A549 (cell line): ENCODE results near the gene SYTL2. TPM values are rescaled to one million over a fixed set of nuclear protein-coding genes. Genes with fewer than 3 reads are reported as not detected.

Experiments used
- ATAC-seq, 2 experiments: fragments of 200-7000 bp in 1 of 2; fragments of >200 bp in 1 of 2; cut with Nextera tagmentation in 1 of 2; cut with Tn5 transposase in 1 of 2; 3 replicates each; pipeline versions ENCODE4 v1.8.0 to v1.9.1; 2018 to 2020; ENCODE audit warnings: mild to moderate bottlenecking in 1 of 2, moderate library complexity in 1 of 2
- CTCF ChIA-PET: fragments of 300-600 bp; sonication (Branson Sonifier 250); formaldehyde crosslinking; extraction: SDS; loops from one replicate; lab custom pipeline; 2021; ENCODE audit warnings: antibody characterized with exemption, inconsistent platforms; lab: Yijun Ruan, JAX
- POLR2A ChIA-PET: fragments of 350-600 bp; formaldehyde crosslinking; extraction: SDS; loops from one replicate; lab custom pipeline; 2021; ENCODE audit warnings: antibody characterized with exemption, inconsistent platforms; lab: Yijun Ruan, JAX
- DNase-seq, 2 experiments: peaks; one replicate each; pipeline versions ENCODE4 v3.0.0 to v3.0.0-alpha.2; 2011 to 2016; ENCODE audit warnings: low read depth in 1 of 2, low spot score in 1 of 2
- FAIRE-seq: peaks from 2 replicates; lab custom pipeline; 2011; peaks lifted over from hg19 to GRCh38; lab: Jason Lieb, UNC
- H3K27ac ChIP-seq, 2 experiments: fragments of >200 bp; sonication (Bioruptor Twin); formaldehyde crosslinking; 3 replicates each; pipeline ENCODE4 v1.5.1; 2016 to 2017
- H3K4me1 ChIP-seq: fragments of >200 bp; sonication (Bioruptor Twin); formaldehyde crosslinking; 3 replicates; pipeline ENCODE4 v1.6.1; 2016
- H3K4me2 ChIP-seq: fragments of >200 bp; sonication (Bioruptor Twin); formaldehyde crosslinking; 3 replicates; pipeline ENCODE4 v1.6.1; 2016
- H3K4me3 ChIP-seq: fragments of >200 bp; sonication (Bioruptor Twin); formaldehyde crosslinking; 3 replicates; pipeline ENCODE4 v1.5.1; 2016
- H3K9me3 ChIP-seq: fragments of >200 bp; sonication (Bioruptor Twin); formaldehyde crosslinking; 3 replicates; pipeline ENCODE4 v1.6.1; 2016
- CEBPB ChIP-seq, 2 experiments: fragments of >200 bp in 1 of 2; sonication (Bioruptor Twin) in 1 of 2; formaldehyde crosslinking in 1 of 2; IDR thresholded peaks; 2 replicates each; pipeline ENCODE4 v1.6.1; 2012 to 2016
- EHF ChIP-seq: fragments of 250-450 bp; sonication (Bioruptor Pico); IDR thresholded peaks from 2 replicates; pipeline ENCODE4 v1.5.0; 2020; ENCODE audit warnings: mild to moderate bottlenecking
- EP300 ChIP-seq, 2 experiments: fragments of >200 bp; sonication (Bioruptor Twin); formaldehyde crosslinking; IDR thresholded peaks; 2 replicates in 1 of 2; 3 replicates in 1 of 2; pipeline ENCODE4 v1.6.1; 2016 to 2017
- ESRRA ChIP-seq: fragments of 150-350 bp; IDR thresholded peaks from 2 replicates; pipeline ENCODE4 v1.6.1; 2014; ENCODE audit warnings: mild to moderate bottlenecking, low read length, borderline replicate concordance
- HDAC2 ChIP-seq: fragments of 200-600 bp; sonication (generic); IDR thresholded peaks from 2 replicates; pipeline ENCODE4 v1.6.1; 2016
- HOXB13 ChIP-seq: fragments of 250-450 bp; sonication (Bioruptor Pico); IDR thresholded peaks from 2 replicates; pipeline ENCODE4 v1.5.0; 2020; ENCODE audit warnings: low read depth, mild to moderate bottlenecking, moderate library complexity
- JUN ChIP-seq, 2 experiments: fragments of >200 bp; sonication (Bioruptor Twin); formaldehyde crosslinking; IDR thresholded peaks; 2 replicates in 1 of 2; 3 replicates in 1 of 2; pipeline ENCODE4 v1.6.1; 2016 to 2017
- KDM1A ChIP-seq: fragments of 200-600 bp; sonication (generic); IDR thresholded peaks from 2 replicates; pipeline ENCODE4 v1.6.1; 2016; ENCODE audit warnings: low read depth, mild to moderate bottlenecking
- MAFK ChIP-seq: fragments of 450-650 bp; IDR thresholded peaks from 2 replicates; pipeline ENCODE4 v1.6.1; 2014; ENCODE audit not compliant: partially characterized antibody
- PHF8 ChIP-seq: fragments of 200-600 bp; sonication (generic); IDR thresholded peaks from 2 replicates; pipeline ENCODE4 v1.6.1; 2016; ENCODE audit warnings: low read depth, mild to moderate bottlenecking, antibody characterized with exemption, moderate library complexity, borderline replicate concordance
- POLR2A ChIP-seq: IDR thresholded peaks from 2 replicates; pipeline ENCODE4 v1.6.1; 2012; ENCODE audit warnings: mild to moderate bottlenecking, low read length
- RAD21 ChIP-seq, 2 experiments: fragments of >200 bp in 1 of 2; sonication (Bioruptor Twin) in 1 of 2; formaldehyde crosslinking in 1 of 2; IDR thresholded peaks in 1 of 2; conservative IDR thresholded peaks in 1 of 2; 2 replicates in 1 of 2; 3 replicates in 1 of 2; pipeline ENCODE4 v1.6.1; 2012 to 2018; ENCODE audit warnings: inconsistent platforms in 1 of 2
- RARB ChIP-seq: fragments of 250-450 bp; sonication (Bioruptor Pico); IDR thresholded peaks from 2 replicates; pipeline ENCODE4 v1.8.0; 2021; ENCODE audit warnings: mild to moderate bottlenecking, moderate library complexity
- RCOR1 ChIP-seq: fragments of 150-350 bp; IDR thresholded peaks from 2 replicates; pipeline ENCODE4 v1.6.1; 2014; ENCODE audit warnings: antibody characterized with exemption, low read length, low read depth
- RFX5 ChIP-seq: fragments of 450-650 bp; IDR thresholded peaks from 2 replicates; pipeline ENCODE4 v1.7.1; 2014; ENCODE audit warnings: antibody characterized with exemption, mild to moderate bottlenecking, moderate library complexity
- SMC3 ChIP-seq: fragments of >200 bp; sonication (Bioruptor Twin); formaldehyde crosslinking; IDR thresholded peaks from 3 replicates; pipeline ENCODE4 v1.6.1; 2018; ENCODE audit warnings: inconsistent platforms
- TP53 ChIP-seq: fragments of 250-450 bp; sonication (Bioruptor Pico); IDR thresholded peaks from 2 replicates; pipeline ENCODE4 v1.5.0; 2021; ENCODE audit warnings: mild to moderate bottlenecking, moderate library complexity
- ZC3H11A ChIP-seq: fragments of 450-650 bp; IDR thresholded peaks from 2 replicates; pipeline ENCODE4 v1.6.1; 2014; ENCODE audit warnings: antibody characterized with exemption, mild to moderate bottlenecking
- ZNF302 ChIP-seq: fragments of 250-450 bp; sonication (Bioruptor Pico); IDR thresholded peaks from 2 replicates; pipeline ENCODE4 v1.9.0; 2021; ENCODE audit warnings: inconsistent platforms, mild to moderate bottlenecking, moderate library complexity
- WGBS: methylation state at CpG from one replicate; pipeline ENCODE4 v1.1.6; 2017; ENCODE audit errors: missing lambda C conversion rate; 5-methylcytosine and 5-hydroxymethylcytosine counted together
- polyA plus RNA-seq, 4 experiments: library from polyadenylated mRNA; depleted of rRNA in 3 of 4; stranded (reverse); fragments of >200 nt; fragmentation: RNase III in 1 of 4; extraction: RNeasy Plus Mini Kit Qiagen cat#74134 plus additional on column Dnase treatment in 1 of 4; gene quantifications; 2 replicates in 3 of 4; 3 replicates in 1 of 4; pipeline ENCODE4 v1.2.3, GENCODE V29; 2011 to 2017
- TF ChIP-seq, protein P1 (sequence below): fragments of >200 bp; sonication (Bioruptor Twin); formaldehyde crosslinking; IDR thresholded peaks from 2 replicates; pipeline ENCODE4 v1.6.1; 2016
- TF ChIP-seq, protein P2 (sequence below): fragments of >200 bp; sonication (Bioruptor Twin); formaldehyde crosslinking; IDR thresholded peaks from 3 replicates; pipeline ENCODE4 v1.5.1; 2016

Gene SYTL2
- polyA plus RNA-seq, 2 of the 4 experiments (the other 2 are of a cell fraction): 11.6 to 34.2 TPM

DNA sequence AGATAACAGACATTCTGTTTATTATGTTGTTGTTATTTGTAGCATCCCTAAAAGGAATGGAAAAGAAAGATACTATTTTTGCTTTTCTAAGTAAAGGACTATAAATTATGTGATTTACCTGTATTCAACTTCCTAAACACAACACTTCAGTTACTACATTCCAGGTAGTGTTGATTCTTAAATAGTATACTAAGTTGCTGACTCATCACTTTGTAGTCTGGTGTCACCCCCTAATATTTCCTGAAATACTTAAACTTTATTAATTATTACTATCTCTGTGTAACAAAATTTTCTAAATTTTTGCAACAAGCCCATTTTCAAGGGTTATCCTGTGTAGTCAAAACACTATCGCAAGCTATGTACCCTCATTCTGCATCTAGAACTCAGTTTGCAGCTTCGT lies 7.0 kb downstream of the SYTL2 start:
- no peak for ATAC-seq
- TF ChIP-seq MAFK (peak; percentile 98), KDM1A (no peak), HDAC2 (no peak), EHF (CRISPR knock-in tag) (no peak), POLR2A (no peak)
- H3K4me1 ChIP-seq: peaks cover 8% of the 10 kb centered on the region; the same call in 2 of the 3 replicates
- 89% methylated on average over 2 of the region's 2 CpGs for WGBS
- H3K27ac ChIP-seq: no peak overlapping the region
- no peak overlapping the region for H3K4me3 ChIP-seq
- CTCF ChIA-PET: no interaction called here
- no peak for FAIRE-seq
- no peaks in the 10 kb centered on the region for H3K9me3 ChIP-seq
- no peak overlapping the region for H3K4me2 ChIP-seq
- POLR2A ChIA-PET: no interaction called here
- DNase-seq: no peak

DNA sequence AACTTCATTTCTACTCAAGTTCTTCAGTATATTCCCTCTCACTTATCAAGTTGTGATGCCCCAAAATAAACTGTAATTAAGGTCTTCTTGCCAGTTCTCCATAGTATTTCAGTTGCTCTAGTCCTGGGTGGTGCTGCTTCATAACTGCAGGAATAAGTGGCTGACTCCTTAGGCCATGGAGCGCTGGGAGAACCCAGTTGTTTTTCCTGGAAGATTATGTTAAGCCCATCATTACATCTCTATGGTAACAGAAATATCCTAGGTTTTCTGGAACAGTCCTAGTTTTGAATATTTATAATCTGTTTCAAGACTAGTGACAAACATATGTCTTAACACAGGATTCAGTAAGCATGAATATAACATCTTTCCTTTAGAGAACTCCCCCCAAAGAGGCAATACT lies 7.6 kb downstream of the SYTL2 start:
- ChIA-PET CTCF (no interaction called here), POLR2A (interaction anchor here (0.6 kb wide), 1 partner anchor 51 kb away, joined by 3 read pairs; no protein-coding TSS in a partner anchor)
- ATAC-seq: no peak
- H3K4me2 ChIP-seq: no peak overlapping the region
- DNase-seq: no peak
- no peak for FAIRE-seq
- H3K9me3 ChIP-seq: no peaks in the 10 kb centered on the region
- TF ChIP-seq RCOR1 (no peak), RFX5 (no peak), ZC3H11A (no peak), SMC3 (no peak), PHF8 (no peak), ESRRA (no peak)
- TF ChIP-seq, protein P1, sequence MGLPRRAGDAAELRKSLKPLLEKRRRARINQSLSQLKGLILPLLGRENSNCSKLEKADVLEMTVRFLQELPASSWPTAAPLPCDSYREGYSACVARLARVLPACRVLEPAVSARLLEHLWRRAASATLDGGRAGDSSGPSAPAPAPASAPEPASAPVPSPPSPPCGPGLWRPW: no peak
- peaks cover 13% of the 10 kb centered on the region for H3K4me1 ChIP-seq
- H3K27ac ChIP-seq: no peak overlapping the region
- H3K4me3 ChIP-seq: no peak overlapping the region
- 71% methylated on average over 1 of the region's 1 CpG for WGBS

DNA sequence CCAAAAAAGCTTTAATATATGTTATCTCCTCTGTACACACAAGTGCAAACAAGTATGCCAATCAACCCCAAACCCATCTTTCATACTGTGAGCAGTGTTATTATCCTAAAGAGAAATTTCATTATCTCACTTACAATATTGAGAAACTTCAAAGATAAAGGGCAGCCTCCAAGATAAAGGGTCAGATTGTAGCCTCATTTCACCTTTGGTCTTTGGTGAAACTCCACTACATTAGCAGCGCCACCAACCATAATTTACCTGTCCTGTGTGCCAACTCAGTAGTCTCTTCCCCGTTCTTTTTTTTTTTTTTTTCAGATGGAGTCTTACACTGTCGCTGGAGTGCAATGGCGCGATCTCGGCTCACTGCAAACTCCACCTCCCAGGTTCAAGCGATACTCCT lies 9.4 kb downstream of the SYTL2 start:
- H3K9me3 ChIP-seq: no peaks in the 10 kb centered on the region
- ATAC-seq: no peak
- CTCF ChIA-PET: interaction anchor here (0.7 to 0.8 kb wide), 2 partner anchors 8 to 9 kb away, joined by 3 read pairs; partner anchors contain the start of gene SYTL2
- H3K4me2 ChIP-seq: no peak overlapping the region
- POLR2A ChIA-PET: no interaction called here
- FAIRE-seq: no peak
- 95% methylated on average over 7 of the region's 7 CpGs for WGBS
- no peak for TF ChIP-seq TP53 (CRISPR knock-in tag)
- TF ChIP-seq RFX5: no peak
- no peak for TF ChIP-seq RARB (CRISPR knock-in tag)
- TF ChIP-seq ZNF302 (CRISPR knock-in tag): no peak
- no peak for TF ChIP-seq CEBPB (IDR thresholded peaks at IDR 0.05)
- TF ChIP-seq JUN (IDR thresholded peaks at IDR 0.05): no peak
- TF ChIP-seq, all 56 proteins: peak for 0
- Histone ChIP-seq H3K4me1 (peaks cover 16% of the 10 kb centered on the region), H3K27ac (no peak overlapping the region), H3K4me3 (no peak overlapping the region)
- no peak for DNase-seq

DNA sequence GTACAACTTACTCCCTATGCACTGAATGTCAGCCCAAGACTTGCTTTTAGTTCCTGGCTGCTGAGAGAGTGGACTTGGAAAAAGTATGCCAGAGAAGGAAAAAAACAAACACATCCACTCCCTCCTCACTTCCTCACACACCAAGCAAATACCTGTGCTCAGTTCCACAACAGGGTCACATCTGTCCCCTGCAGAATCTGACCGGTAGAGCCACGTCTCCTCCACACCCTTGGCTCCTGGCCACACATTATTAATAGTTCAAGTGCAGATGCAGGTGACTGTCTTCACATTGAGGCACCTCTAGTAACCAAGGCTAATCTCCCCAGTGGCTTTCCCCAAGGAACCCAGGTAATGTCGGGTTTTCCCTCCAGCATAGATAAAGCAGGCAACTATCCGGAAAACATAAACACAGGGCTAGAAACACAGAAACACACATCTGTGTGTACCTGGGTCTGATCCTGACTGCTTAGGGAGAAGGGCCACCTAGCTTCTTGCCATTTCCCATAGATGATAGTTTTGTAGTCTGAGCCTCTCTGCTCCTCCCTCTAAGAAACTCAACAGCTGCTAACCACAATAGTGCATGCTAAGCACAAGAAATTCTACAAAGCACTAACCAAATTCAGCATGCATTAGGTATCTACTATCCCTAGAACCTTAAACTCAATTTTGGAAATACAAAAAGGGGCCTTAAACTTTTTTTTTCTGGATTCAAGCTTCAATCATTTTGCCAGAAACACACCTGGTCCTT lies 10.2 kb downstream of the SYTL2 start:
- WGBS: 57% methylated on average over 4 of the region's 4 CpGs
- TF ChIP-seq SMC3 (no peak), HOXB13 (CRISPR knock-in tag) (no peak), EP300 (IDR thresholded peaks at IDR 0.05) (no peak), HDAC2 (no peak), JUN (IDR thresholded peaks at IDR 0.05) (no peak), PHF8 (no peak), RAD21 (conservative IDR thresholded peaks at IDR 0.05 in 1 of 2, IDR thresholded peaks at IDR 0.05 in 1 of 2) (no peak)
- TF ChIP-seq, protein P1: no peak
- TF ChIP-seq, protein P2, sequence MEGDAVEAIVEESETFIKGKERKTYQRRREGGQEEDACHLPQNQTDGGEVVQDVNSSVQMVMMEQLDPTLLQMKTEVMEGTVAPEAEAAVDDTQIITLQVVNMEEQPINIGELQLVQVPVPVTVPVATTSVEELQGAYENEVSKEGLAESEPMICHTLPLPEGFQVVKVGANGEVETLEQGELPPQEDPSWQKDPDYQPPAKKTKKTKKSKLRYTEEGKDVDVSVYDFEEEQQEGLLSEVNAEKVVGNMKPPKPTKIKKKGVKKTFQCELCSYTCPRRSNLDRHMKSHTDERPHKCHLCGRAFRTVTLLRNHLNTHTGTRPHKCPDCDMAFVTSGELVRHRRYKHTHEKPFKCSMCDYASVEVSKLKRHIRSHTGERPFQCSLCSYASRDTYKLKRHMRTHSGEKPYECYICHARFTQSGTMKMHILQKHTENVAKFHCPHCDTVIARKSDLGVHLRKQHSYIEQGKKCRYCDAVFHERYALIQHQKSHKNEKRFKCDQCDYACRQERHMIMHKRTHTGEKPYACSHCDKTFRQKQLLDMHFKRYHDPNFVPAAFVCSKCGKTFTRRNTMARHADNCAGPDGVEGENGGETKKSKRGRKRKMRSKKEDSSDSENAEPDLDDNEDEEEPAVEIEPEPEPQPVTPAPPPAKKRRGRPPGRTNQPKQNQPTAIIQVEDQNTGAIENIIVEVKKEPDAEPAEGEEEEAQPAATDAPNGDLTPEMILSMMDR: no peak
- no peak for FAIRE-seq
- DNase-seq: no peak
- Histone ChIP-seq H3K9me3 (no peaks in the 10 kb centered on the region), H3K4me3 (no peak overlapping the region), H3K4me1 (peaks cover 24% of the 10 kb centered on the region), H3K27ac (no peak overlapping the region), H3K4me2 (no peak overlapping the region)
- CTCF ChIA-PET: interaction anchor here (0.8 kb wide), 1 partner anchor 9 kb away, joined by 3 read pairs; no protein-coding TSS in a partner anchor
- ATAC-seq: no peak
- POLR2A ChIA-PET: no interaction called here
